Neural cell (in vitro differentiated cells): ENCODE data around the gene CREBBP. TPM values are rescaled to one million over a fixed set of nuclear protein-coding genes. Genes with fewer than 3 reads are reported as not detected.

Source experiments
- H2AFZ ChIP-seq: fragments of 200-600, 300-800 bp; sonication (generic), shearing (Covaris generic); 2 replicates; pipeline ENCODE4 v1.6.0; 2014; ENCODE audit warnings: low read depth, mild to moderate bottlenecking, antibody characterized with exemption, low read length, moderate library complexity
- H3F3A ChIP-seq: fragments of 200-600 bp; shearing (Covaris generic); 2 replicates; pipeline ENCODE4 v1.6.1; 2016; ENCODE audit warnings: mild to moderate bottlenecking, moderate library complexity, mixed read lengths, antibody characterized with exemption, low read length; ENCODE audit not compliant: insufficient read depth, poor library complexity, severe bottlenecking
- H3K27ac ChIP-seq: fragments of 200-600, 300-800 bp; sonication (generic), shearing (Covaris generic); 2 replicates; pipeline ENCODE4 v1.5.1; 2014; ENCODE audit warnings: mild to moderate bottlenecking, low read length, moderate library complexity
- H3K27me3 ChIP-seq: fragments of 300-800, 200-600 bp; sonication (generic), shearing (Covaris generic); 2 replicates; pipeline ENCODE4 v1.6.0; 2014; ENCODE audit warnings: mild to moderate bottlenecking, low read depth, low read length, moderate library complexity; ENCODE audit not compliant: insufficient read depth
- H3K36me3 ChIP-seq: fragments of 300-800, 200-600 bp; sonication (generic), shearing (Covaris generic); 2 replicates; pipeline ENCODE4 v1.5.1; 2014; ENCODE audit warnings: mild to moderate bottlenecking, antibody characterized with exemption, low read length, moderate library complexity; ENCODE audit not compliant: insufficient read depth
- H3K4me2 ChIP-seq: fragments of 300-800, 200-600 bp; sonication (generic), shearing (Covaris generic); 2 replicates; pipeline ENCODE4 v1.6.0; 2014; ENCODE audit warnings: mild to moderate bottlenecking, low read length
- H3K4me3 ChIP-seq: fragments of 300-800, 200-600 bp; sonication (generic), shearing (Covaris generic); 2 replicates; pipeline ENCODE4 v1.5.1; 2014; ENCODE audit warnings: mild to moderate bottlenecking, low read length, moderate library complexity
- H3K79me2 ChIP-seq: fragments of 200-600 bp; shearing (Covaris generic); replicated peaks from 2 replicates; pipeline ENCODE4 v1.6.0; 2014; ENCODE audit warnings: mild to moderate bottlenecking, low read length, moderate library complexity; ENCODE audit not compliant: insufficient read depth
- H3K9ac ChIP-seq: fragments of 300-800, 200-600 bp; sonication (generic), shearing (Covaris generic); 2 replicates; pipeline ENCODE4 v1.6.1; 2016; ENCODE audit warnings: mild to moderate bottlenecking, low read length, mixed read lengths
- H3K9me2 ChIP-seq: fragments of 200-600 bp; shearing (Covaris generic); 2 replicates; pipeline ENCODE4 v1.6.1; 2016; ENCODE audit warnings: mild to moderate bottlenecking, low read length, mixed read lengths; ENCODE audit not compliant: insufficient read depth
- H3K9me3 ChIP-seq: fragments of 200-600, 300-800 bp; sonication (generic), shearing (Covaris generic); 2 replicates; pipeline ENCODE4 v1.6.1; 2016; ENCODE audit warnings: mild to moderate bottlenecking, mixed run types, low read length, moderate library complexity, mixed read lengths
- H4K20me1 ChIP-seq: fragments of 200-600 bp; shearing (Covaris generic); 2 replicates; pipeline ENCODE4 v1.6.1; 2016; ENCODE audit warnings: mild to moderate bottlenecking, mixed run types; ENCODE audit not compliant: insufficient read depth
- CTCF ChIP-seq: fragments of 450-650 bp; IDR thresholded peaks from 2 replicates; pipeline ENCODE4 v1.5.1; 2014; ENCODE audit warnings: antibody characterized with exemption, mild to moderate bottlenecking, moderate library complexity; ENCODE audit not compliant: poor library complexity, severe bottlenecking
- EP300 ChIP-seq: fragments of 450-650 bp; conservative IDR thresholded peaks from 2 replicates; pipeline ENCODE4 v1.6.1; 2014; ENCODE audit warnings: antibody characterized with exemption, mild to moderate bottlenecking, moderate library complexity; ENCODE audit not compliant: poor library complexity, severe bottlenecking
- EZH2 ChIP-seq: fragments of 200-600, 300-800 bp; shearing (Covaris generic), sonication (generic); IDR thresholded peaks from 2 replicates; pipeline ENCODE4 v1.6.1; 2014; ENCODE audit warnings: antibody characterized with exemption, low read length, borderline replicate concordance, mild to moderate bottlenecking; ENCODE audit not compliant: insufficient read depth, poor library complexity, severe bottlenecking
- MXI1 ChIP-seq: fragments of 450-650 bp; conservative IDR thresholded peaks from 2 replicates; pipeline ENCODE4 v1.6.1; 2014; ENCODE audit warnings: antibody characterized with exemption, mild to moderate bottlenecking; ENCODE audit not compliant: poor library complexity, severe bottlenecking
- POLR2AphosphoS5 ChIP-seq: IDR thresholded peaks from 2 replicates; pipeline ENCODE4 v1.6.1; 2012
- RAD21 ChIP-seq: fragments of 450-650 bp; conservative IDR thresholded peaks from 2 replicates; pipeline ENCODE4 v1.6.1; 2014; ENCODE audit warnings: antibody characterized with exemption, mild to moderate bottlenecking, moderate library complexity
- SMC3 ChIP-seq: fragments of 450-650 bp; conservative IDR thresholded peaks from 2 replicates; pipeline ENCODE4 v1.6.1; 2014; ENCODE audit warnings: antibody characterized with exemption, mild to moderate bottlenecking, moderate library complexity; ENCODE audit not compliant: poor library complexity
- TAF1 ChIP-seq: IDR thresholded peaks from 2 replicates; pipeline ENCODE4 v1.6.1; 2012; ENCODE audit warnings: low read depth
- polyA plus RNA-seq: library from polyadenylated mRNA; depleted of rRNA; stranded (reverse); fragments of >200 nt; gene quantifications from 2 replicates; pipeline ENCODE4 v1.2.3, GENCODE V29; 2014
- TF ChIP-seq, protein P1 (sequence below): IDR thresholded peaks from 2 replicates; pipeline ENCODE4 v1.6.1; 2012; ENCODE audit warnings: borderline replicate concordance

CREBBP gene
- polyA plus RNA-seq, 1 donor from 2014 or later, result 3.3 TPM

DNA sequence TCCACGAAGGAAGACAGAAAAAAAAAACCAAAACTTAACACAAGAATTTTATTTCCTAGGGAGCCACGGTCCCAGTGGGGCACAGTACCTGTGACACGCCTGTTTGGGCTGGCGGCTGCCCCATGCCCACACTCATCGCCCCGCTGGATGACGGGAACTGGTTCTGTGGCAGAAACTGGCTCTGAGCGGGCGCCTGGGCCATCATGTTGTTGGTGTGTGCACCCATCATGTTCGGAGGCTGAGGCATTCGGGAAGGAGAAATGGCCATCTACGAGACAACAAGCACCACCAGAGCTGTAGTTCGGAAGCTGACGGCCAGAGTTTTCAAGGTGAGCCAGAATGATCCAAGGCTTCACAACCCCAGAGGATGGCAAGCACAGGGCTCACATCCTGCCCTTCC lies 106.8 kb downstream of the CREBBP start:
- Histone ChIP-seq H3K4me3 (no peak overlapping the region), H3K4me2 (no peak overlapping the region), H3K27me3 (no peaks in the 10 kb centered on the region), H3K9me3 (no peaks in the 10 kb centered on the region), H2AFZ (no peak overlapping the region), H4K20me1 (peaks cover 4% of the 10 kb centered on the region), H3K9me2 (no peaks in the 10 kb centered on the region), H3K9ac (no peak overlapping the region), H3K79me2 (no peaks in the 10 kb centered on the region), H3K27ac (no peak overlapping the region), H3K36me3 (peaks cover 19% of the 10 kb centered on the region), H3F3A (no peaks in the 10 kb centered on the region)
- TF ChIP-seq, protein P1, sequence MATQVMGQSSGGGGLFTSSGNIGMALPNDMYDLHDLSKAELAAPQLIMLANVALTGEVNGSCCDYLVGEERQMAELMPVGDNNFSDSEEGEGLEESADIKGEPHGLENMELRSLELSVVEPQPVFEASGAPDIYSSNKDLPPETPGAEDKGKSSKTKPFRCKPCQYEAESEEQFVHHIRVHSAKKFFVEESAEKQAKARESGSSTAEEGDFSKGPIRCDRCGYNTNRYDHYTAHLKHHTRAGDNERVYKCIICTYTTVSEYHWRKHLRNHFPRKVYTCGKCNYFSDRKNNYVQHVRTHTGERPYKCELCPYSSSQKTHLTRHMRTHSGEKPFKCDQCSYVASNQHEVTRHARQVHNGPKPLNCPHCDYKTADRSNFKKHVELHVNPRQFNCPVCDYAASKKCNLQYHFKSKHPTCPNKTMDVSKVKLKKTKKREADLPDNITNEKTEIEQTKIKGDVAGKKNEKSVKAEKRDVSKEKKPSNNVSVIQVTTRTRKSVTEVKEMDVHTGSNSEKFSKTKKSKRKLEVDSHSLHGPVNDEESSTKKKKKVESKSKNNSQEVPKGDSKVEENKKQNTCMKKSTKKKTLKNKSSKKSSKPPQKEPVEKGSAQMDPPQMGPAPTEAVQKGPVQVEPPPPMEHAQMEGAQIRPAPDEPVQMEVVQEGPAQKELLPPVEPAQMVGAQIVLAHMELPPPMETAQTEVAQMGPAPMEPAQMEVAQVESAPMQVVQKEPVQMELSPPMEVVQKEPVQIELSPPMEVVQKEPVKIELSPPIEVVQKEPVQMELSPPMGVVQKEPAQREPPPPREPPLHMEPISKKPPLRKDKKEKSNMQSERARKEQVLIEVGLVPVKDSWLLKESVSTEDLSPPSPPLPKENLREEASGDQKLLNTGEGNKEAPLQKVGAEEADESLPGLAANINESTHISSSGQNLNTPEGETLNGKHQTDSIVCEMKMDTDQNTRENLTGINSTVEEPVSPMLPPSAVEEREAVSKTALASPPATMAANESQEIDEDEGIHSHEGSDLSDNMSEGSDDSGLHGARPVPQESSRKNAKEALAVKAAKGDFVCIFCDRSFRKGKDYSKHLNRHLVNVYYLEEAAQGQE, result no peak
- TF ChIP-seq EZH2 (no peak), SMC3 (no peak), RAD21 (no peak), CTCF (no peak), MXI1 (no peak), TAF1 (no peak), EP300 (no peak), POLR2AphosphoS5 (no peak)

- TF ChIP-seq RAD21 (no peak), MXI1 (no peak), EP300 (no peak), EZH2 (no peak), SMC3 (no peak), POLR2AphosphoS5 (no peak), TAF1 (no peak), CTCF (no peak)
- TF ChIP-seq, protein P1, result no peak
- Histone ChIP-seq H3K9ac (no peak overlapping the region), H3K27me3 (no peaks in the 10 kb centered on the region), H2AFZ (no peak overlapping the region), H3K4me2 (no peak overlapping the region), H3K4me3 (no peak overlapping the region), H3F3A (no peaks in the 10 kb centered on the region), H3K9me3 (no peaks in the 10 kb centered on the region), H3K79me2 (no peaks in the 10 kb centered on the region), H4K20me1 (peaks cover 4% of the 10 kb centered on the region), H3K9me2 (no peaks in the 10 kb centered on the region), H3K27ac (no peak overlapping the region), H3K36me3 (peaks cover 13% of the 10 kb centered on the region)
These were observed 109.0 kb downstream of the CREBBP start for GRCh38 chr16:3771513-3771912.
